K562 treated with DMSO at 1 percent for 12 hours (cell line): Measurements from ENCODE around the gene B3GLCT. TPM values are rescaled to one million over a fixed set of nuclear protein-coding genes. Genes with fewer than 3 reads are reported as not detected.

Experiments
- total RNA-seq: library from RNA; unstranded; fragments of 300-600 nt; gene quantifications from 2 replicates; pipeline ENCODE4 v1.2.3, GENCODE V29; 2022; ENCODE audit not compliant: insufficient read depth

The B3GLCT gene
- 1.1 and 3.2 TPM in 2 replicates for total RNA-seq

GRCh38 chr13:31199849-31200636 is at the start of gene B3GLCT:
Gene B3GLCT, plus strand, starts transcription at chr13:31199975. Its CDS starts 110 bp downstream, at chr13:31200085.

GRCh38 chr13:31161557-31162150 is 38.1 kb upstream of the B3GLCT start, which contains the start of gene HSPH1:
Gene HSPH1, minus strand, starts transcription at chr13:31161904. Its CDS starts 322 bp downstream, at chr13:31161582.

Other genes with a start within 250 kb of the B3GLCT start
- gene HSPH1, start 38.1 kb upstream of the B3GLCT start, total RNA-seq = 12.9 and 34.9 TPM in 2 replicates